ENCODE measurements around the gene BRI3. TPM values are rescaled to one million over a fixed set of nuclear protein-coding genes. Genes with fewer than 3 reads are reported as not detected.
A peak's percentile ranks its signal among the peaks of the same experiment; 100 is the strongest.

Gene BRI3
- total and polyA plus RNA-seq, 9 of the 15 experiments (the other 6 are each of a cell fraction or from before 2014, with no cell fraction given) = 4.3 to 57.4 (median 18.6) TPM

- ChIA-PET POLR2A (no interaction called here), CTCF (ENCODE audit: low intra/inter-chr PET ratio) (no interaction called here)
- DNase-seq (ENCODE audit: extremely low read depth in 1 of 4, low spot score in 3 of 4) (no peak), FAIRE-seq (no peak), ATAC-seq (no peak)
- peaks cover 8% of the 10 kb centered on the region; the same call in 1 of the 3 replicates for H3K36me3 ChIP-seq (ENCODE audit: control insufficient read depth, insufficient read depth, low read length)
- H3K4me3 ChIP-seq = no peak overlapping the region
- no peak overlapping the region for H3K27ac ChIP-seq (ENCODE audit: extremely low read depth, low read depth, low read length)
- peaks cover 0 to 1% of the 10 kb centered on the region in 2 experiments; a peak in 2 of 5 replicates for H3K27me3 ChIP-seq (ENCODE audit: control insufficient read depth in 2 of 2, insufficient read depth in 2 of 2, low read length in 2 of 2)
- TF ChIP-seq U2AF1 (optimal IDR thresholded peaks at IDR 0.05; ENCODE audit: low read depth, low read length) (no peak), CBFA2T3 (IDR thresholded peaks at IDR 0.05) (peak; percentile 6; the same call in 1 of the 2 replicates), SNAPC5 (CRISPR knock-in tag; IDR thresholded peaks at IDR 0.05) (no peak)
- peaks cover 16% of the 10 kb centered on the region for H3K79me2 ChIP-seq (ENCODE audit: control insufficient read depth, insufficient read depth, low read length)
- no peak overlapping the region for H3K4me2 ChIP-seq (ENCODE audit: insufficient read depth, low read length)
- H3K4me1 ChIP-seq (replicated peaks in 1 of 2; ENCODE audit: control insufficient read depth in 2 of 2, insufficient read depth in 2 of 2, low read length in 2 of 2) = peaks cover 8 to 28% of the 10 kb centered on the region in 2 experiments; a peak in 4 of 5 replicates
- intact Hi-C loops (cut with micrococcal nuclease) (no loop called here), in situ Hi-C loops (cut with MboI) (no loop called here)
- BruUV-seq (replicated peaks) = no TSS peak
- H3K9me1 ChIP-seq (ENCODE audit: control insufficient read depth, insufficient read depth, low read length) = no peaks in the 10 kb centered on the region
- H3K9ac ChIP-seq (ENCODE audit: insufficient read depth in 1 of 2, low read depth in 2 of 2, low read length in 2 of 2) = peak overlapping the region in 1 of 2 experiments; percentile 10; a peak in 1 of 4 replicates
- 18% methylated on average over 4 of the region's 4 CpGs for WGBS (ENCODE audit: insufficient coverage, low coverage, missing lambda C conversion rate)
- H4K20me1 ChIP-seq (replicated peaks; ENCODE audit: control insufficient read depth, insufficient read depth, low read length) = no peaks in the 10 kb centered on the region
- H2AFZ ChIP-seq (ENCODE audit: low read depth, low read length) = no peak overlapping the region
- H3K9me3 ChIP-seq (replicated peaks; ENCODE audit: control insufficient read depth, insufficient read depth, low read depth, low read length) = no peaks in the 10 kb centered on the region
Observed at GRCh38 chr7:98278936-98279335, 2.5 kb upstream of the BRI3 start.

- ATAC-seq (no peak), DNase-seq (ENCODE audit: extremely low read depth in 1 of 4, low spot score in 3 of 4) (no peak), FAIRE-seq (no peak)
- Histone ChIP-seq H3K27me3 (ENCODE audit: control insufficient read depth in 2 of 2, insufficient read depth in 2 of 2, low read length in 2 of 2) (peaks cover 0 to 15% of the 10 kb centered on the region in 2 experiments; a peak in 2 of 5 replicates), H4K20me1 (replicated peaks; ENCODE audit: control insufficient read depth, insufficient read depth, low read length) (no peaks in the 10 kb centered on the region; the same call in 1 of the 2 replicates), H3K79me2 (ENCODE audit: control insufficient read depth, insufficient read depth, low read length) (peaks cover 16% of the 10 kb centered on the region), H3K27ac (ENCODE audit: extremely low read depth, low read depth, low read length) (peak overlapping the region; percentile 66; the same call in 1 of the 3 replicates), H3K4me3 (no peak overlapping the region), H3K4me2 (ENCODE audit: insufficient read depth, low read length) (peak overlapping the region; percentile 84), H3K9me3 (replicated peaks; ENCODE audit: control insufficient read depth, insufficient read depth, low read depth, low read length) (no peaks in the 10 kb centered on the region), H3K4me1 (replicated peaks in 1 of 2; ENCODE audit: control insufficient read depth in 2 of 2, insufficient read depth in 2 of 2, low read length in 2 of 2) (peaks cover 8 to 41% of the 10 kb centered on the region in 2 experiments; a peak in 4 of 5 replicates), H2AFZ (ENCODE audit: low read depth, low read length) (peak overlapping the region; percentile 93), H3K36me3 (ENCODE audit: control insufficient read depth, insufficient read depth, low read length) (peaks cover 16% of the 10 kb centered on the region; the same call in 2 of the 3 replicates), H3K9me1 (ENCODE audit: control insufficient read depth, insufficient read depth, low read length) (no peaks in the 10 kb centered on the region), H3K9ac (ENCODE audit: insufficient read depth in 1 of 2, low read depth in 2 of 2, low read length in 2 of 2) (peak overlapping the region in 1 of 2 experiments; percentile 62; a peak in 2 of 4 replicates)
- ChIA-PET POLR2A (no interaction called here), CTCF (ENCODE audit: low intra/inter-chr PET ratio) (no interaction called here)
- WGBS (ENCODE audit: insufficient coverage, low coverage, missing lambda C conversion rate) = 68% methylated on average over 5 of the region's 7 CpGs
- BruUV-seq (replicated peaks) = no TSS peak
- in situ Hi-C loops (cut with MboI) (loop anchor here (5.0 kb wide), 1 partner anchor 43 kb away; no protein-coding TSS in a partner anchor), intact Hi-C loops (cut with micrococcal nuclease) (no loop called here)
- no peak for TF ChIP-seq TBP (optimal IDR thresholded peaks at IDR 0.05; ENCODE audit: low read depth, low read length)
- TF ChIP-seq THAP12 (CRISPR knock-in tag; IDR thresholded peaks at IDR 0.05) = no peak
- TF ChIP-seq ZNF449 (CRISPR knock-in tag; IDR thresholded peaks at IDR 0.05) = no peak
- TF ChIP-seq ZFP91 (CRISPR knock-in tag; IDR thresholded peaks at IDR 0.05) = no peak
- no peak for TF ChIP-seq MCM3 (IDR thresholded peaks at IDR 0.05)
- no peak for TF ChIP-seq TRIM24 (IDR thresholded peaks at IDR 0.05)
- TF ChIP-seq FOXM1 (IDR thresholded peaks at IDR 0.05; ENCODE audit: low read depth) = no peak
- no peak for TF ChIP-seq FOXM1 (CRISPR knock-in tag; IDR thresholded peaks at IDR 0.05; ENCODE audit: low read depth)
Observed at GRCh38 chr7:98280296-98280695, 1.2 kb upstream of the BRI3 start.
